Measurements from ENCODE around the gene LEMD1.

- TF ChIP-seq, protein P1, sequence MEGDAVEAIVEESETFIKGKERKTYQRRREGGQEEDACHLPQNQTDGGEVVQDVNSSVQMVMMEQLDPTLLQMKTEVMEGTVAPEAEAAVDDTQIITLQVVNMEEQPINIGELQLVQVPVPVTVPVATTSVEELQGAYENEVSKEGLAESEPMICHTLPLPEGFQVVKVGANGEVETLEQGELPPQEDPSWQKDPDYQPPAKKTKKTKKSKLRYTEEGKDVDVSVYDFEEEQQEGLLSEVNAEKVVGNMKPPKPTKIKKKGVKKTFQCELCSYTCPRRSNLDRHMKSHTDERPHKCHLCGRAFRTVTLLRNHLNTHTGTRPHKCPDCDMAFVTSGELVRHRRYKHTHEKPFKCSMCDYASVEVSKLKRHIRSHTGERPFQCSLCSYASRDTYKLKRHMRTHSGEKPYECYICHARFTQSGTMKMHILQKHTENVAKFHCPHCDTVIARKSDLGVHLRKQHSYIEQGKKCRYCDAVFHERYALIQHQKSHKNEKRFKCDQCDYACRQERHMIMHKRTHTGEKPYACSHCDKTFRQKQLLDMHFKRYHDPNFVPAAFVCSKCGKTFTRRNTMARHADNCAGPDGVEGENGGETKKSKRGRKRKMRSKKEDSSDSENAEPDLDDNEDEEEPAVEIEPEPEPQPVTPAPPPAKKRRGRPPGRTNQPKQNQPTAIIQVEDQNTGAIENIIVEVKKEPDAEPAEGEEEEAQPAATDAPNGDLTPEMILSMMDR (IDR thresholded peaks at IDR 0.05) = no peak
- TF ChIP-seq EZH2phosphoT487 (IDR thresholded peaks at IDR 0.05) (no peak), EZH2 (IDR thresholded peaks at IDR 0.05) (no peak)
These were observed 18.2 kb upstream of the LEMD1 start for GRCh38 chr1:205440121-205440475.

Data from neural progenitor cell (in vitro differentiated cells).